GM12874 (cell line): Measurements from ENCODE around the gene KLHL1.

Experiments used
- CTCF ChIP-seq: IDR thresholded peaks from 2 replicates; pipeline ENCODE4 v1.5.1; 2011; ENCODE audit warnings: low read depth, mild to moderate bottlenecking, control low read depth, low read length, moderate library complexity; ENCODE audit not compliant: insufficient read depth

KLHL1 gene

GRCh38 chr13:69999875-70000274, 108.4 kb downstream of the KLHL1 start:
- TF ChIP-seq CTCF, result no peak

- TF ChIP-seq CTCF, result no peak
These were observed 111.2 kb downstream of the KLHL1 start for GRCh38 chr13:69997061-69997460.

- TF ChIP-seq CTCF, result no peak
These were observed 127.5 kb downstream of the KLHL1 start for GRCh38 chr13:69980799-69981198.

GRCh38 chr13:69975496-69975895, 132.8 kb downstream of the KLHL1 start:
- TF ChIP-seq CTCF, result no peak

- no peak for TF ChIP-seq CTCF
These were observed 137.7 kb downstream of the KLHL1 start for GRCh38 chr13:69970520-69970919.

GRCh38 chr13:69959046-69959445, 149.2 kb downstream of the KLHL1 start:
- no peak for TF ChIP-seq CTCF

GRCh38 chr13:69956839-69957238, 151.4 kb downstream of the KLHL1 start:
- TF ChIP-seq CTCF, result no peak

- no peak for TF ChIP-seq CTCF
These were observed 151.9 kb downstream of the KLHL1 start for GRCh38 chr13:69956349-69956748.
